ENCODE data around the gene TREX2.

- no peak for TF ChIP-seq POLR2AphosphoS5 (IDR thresholded peaks at IDR 0.05; ENCODE audit: low read depth)
- TF ChIP-seq, protein P1, sequence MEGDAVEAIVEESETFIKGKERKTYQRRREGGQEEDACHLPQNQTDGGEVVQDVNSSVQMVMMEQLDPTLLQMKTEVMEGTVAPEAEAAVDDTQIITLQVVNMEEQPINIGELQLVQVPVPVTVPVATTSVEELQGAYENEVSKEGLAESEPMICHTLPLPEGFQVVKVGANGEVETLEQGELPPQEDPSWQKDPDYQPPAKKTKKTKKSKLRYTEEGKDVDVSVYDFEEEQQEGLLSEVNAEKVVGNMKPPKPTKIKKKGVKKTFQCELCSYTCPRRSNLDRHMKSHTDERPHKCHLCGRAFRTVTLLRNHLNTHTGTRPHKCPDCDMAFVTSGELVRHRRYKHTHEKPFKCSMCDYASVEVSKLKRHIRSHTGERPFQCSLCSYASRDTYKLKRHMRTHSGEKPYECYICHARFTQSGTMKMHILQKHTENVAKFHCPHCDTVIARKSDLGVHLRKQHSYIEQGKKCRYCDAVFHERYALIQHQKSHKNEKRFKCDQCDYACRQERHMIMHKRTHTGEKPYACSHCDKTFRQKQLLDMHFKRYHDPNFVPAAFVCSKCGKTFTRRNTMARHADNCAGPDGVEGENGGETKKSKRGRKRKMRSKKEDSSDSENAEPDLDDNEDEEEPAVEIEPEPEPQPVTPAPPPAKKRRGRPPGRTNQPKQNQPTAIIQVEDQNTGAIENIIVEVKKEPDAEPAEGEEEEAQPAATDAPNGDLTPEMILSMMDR (IDR thresholded peaks at IDR 0.05; ENCODE audit: insufficient read depth, low read length): no peak
- no peak for TF ChIP-seq GABPA (IDR thresholded peaks at IDR 0.05; ENCODE audit: low read depth)
These were observed 24.1 kb upstream of the TREX2 start for GRCh38 chrX:153469811-153470410.

Measured in HL-60 (cell line).